Measurements from ENCODE around the gene MACROD1.

MACROD1 gene

GRCh38 chr11:63997104-63997700 lies 168.7 kb downstream of the MACROD1 start:
- in situ Hi-C loops (cut with HindIII; ENCODE audit: low sequenced_read_pairs): no loop called here
- no peak for TF ChIP-seq CTCF (IDR thresholded peaks at IDR 0.05; ENCODE audit: low read depth, low read length, missing control alignments)
- DNase-seq (ENCODE audit: low read depth): no peak
- H3K4me3 ChIP-seq (ENCODE audit: low read depth, low read length): no peak overlapping the region

DNA sequence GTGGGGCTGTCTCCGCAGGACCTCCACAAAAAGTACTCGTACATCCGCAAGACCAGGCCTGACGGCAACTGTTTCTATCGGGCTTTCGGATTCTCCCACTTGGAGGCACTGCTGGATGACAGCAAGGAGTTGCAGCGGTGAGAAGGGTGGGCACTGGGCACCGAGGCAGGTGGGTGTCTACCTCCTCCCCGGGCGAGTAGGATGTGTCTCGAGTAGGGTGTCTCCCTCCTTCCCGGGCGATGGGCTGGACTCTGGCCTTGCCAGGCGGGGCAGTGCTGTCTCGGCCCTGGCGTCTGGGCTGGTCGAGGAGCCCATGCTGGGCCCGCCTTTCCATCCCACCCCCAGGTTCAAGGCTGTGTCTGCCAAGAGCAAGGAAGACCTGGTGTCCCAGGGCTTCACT lies 169.4 kb downstream of the MACROD1 start:
- in situ Hi-C loops (cut with HindIII; ENCODE audit: low sequenced_read_pairs): no loop called here
- no peak overlapping the region for H3K4me3 ChIP-seq (ENCODE audit: low read depth, low read length)
- TF ChIP-seq CTCF (IDR thresholded peaks at IDR 0.05; ENCODE audit: low read depth, low read length, missing control alignments): no peak
- no peak for DNase-seq (ENCODE audit: low read depth)

DNA sequence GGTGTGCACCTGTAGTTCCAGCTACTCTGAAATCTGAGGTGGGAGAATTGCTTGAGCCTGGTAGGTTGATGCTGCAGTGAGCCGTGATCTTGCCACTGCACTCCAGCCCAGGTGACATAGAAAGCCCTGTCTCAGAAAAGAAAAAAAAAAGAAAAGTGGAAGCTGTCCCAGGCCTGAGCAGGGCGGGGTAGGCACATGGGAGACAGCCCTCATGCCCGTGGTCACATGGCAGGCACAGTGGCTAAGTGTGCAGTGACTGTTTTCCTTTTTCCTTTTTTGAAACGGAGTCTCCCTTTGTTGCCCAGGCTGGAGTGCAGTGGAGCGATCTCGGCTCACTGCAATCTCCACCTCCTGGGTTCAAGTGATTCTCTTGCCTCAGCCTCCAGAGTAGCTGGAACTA lies 171.9 kb downstream of the MACROD1 start:
- DNase-seq (ENCODE audit: low read depth): no peak
- TF ChIP-seq CTCF (IDR thresholded peaks at IDR 0.05; ENCODE audit: low read depth, low read length, missing control alignments): no peak
- no peak overlapping the region for H3K4me3 ChIP-seq (ENCODE audit: low read depth, low read length)
- in situ Hi-C loops (cut with HindIII; ENCODE audit: low sequenced_read_pairs): no loop called here

DNA sequence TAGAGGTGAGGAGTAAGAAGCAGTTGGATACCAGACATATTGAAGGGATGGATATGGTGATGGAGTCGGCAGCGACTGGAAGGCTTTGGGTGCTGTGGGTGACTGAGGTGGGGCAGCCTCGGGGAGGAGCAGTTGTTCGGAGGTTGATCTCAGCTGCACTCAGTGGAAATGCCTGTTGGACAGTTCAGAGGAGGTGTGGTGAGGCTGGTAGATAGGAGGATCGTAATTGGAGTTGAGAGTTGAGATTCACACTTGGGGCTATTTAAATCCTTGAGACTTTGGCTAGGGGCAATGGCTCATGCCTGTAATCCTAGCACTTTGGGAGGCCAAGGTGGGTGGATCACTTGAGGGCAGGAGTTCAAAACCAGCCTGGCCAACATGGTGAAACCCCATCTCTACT lies 172.8 kb downstream of the MACROD1 start:
- TF ChIP-seq CTCF (IDR thresholded peaks at IDR 0.05; ENCODE audit: low read depth, low read length, missing control alignments): no peak
- no peak for DNase-seq (ENCODE audit: low read depth)
- in situ Hi-C loops (cut with HindIII; ENCODE audit: low sequenced_read_pairs): no loop called here
- no peak overlapping the region for H3K4me3 ChIP-seq (ENCODE audit: low read depth, low read length)

DNA sequence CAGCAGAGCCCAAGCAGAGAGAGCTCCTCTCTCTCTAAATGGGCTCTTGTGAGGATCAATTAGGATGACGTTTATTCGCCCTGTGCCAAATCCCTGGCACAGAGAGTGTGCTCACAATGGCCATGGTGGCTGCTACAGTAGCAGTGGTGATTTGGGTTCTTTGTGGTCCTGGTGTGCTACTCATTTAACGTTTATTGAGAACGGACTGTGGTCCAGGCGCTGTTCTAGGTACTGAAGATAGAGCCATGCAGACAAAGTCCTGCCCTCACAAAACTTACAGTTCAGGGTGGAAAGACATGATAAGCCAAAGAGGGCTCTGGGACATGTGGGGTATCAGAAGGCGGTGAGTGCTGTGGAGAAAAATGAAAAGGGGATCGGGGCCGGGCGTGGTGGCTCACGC lies 174.4 kb downstream of the MACROD1 start:
- H3K4me3 ChIP-seq (ENCODE audit: low read depth, low read length): no peak overlapping the region
- in situ Hi-C loops (cut with HindIII; ENCODE audit: low sequenced_read_pairs): no loop called here
- TF ChIP-seq CTCF (IDR thresholded peaks at IDR 0.05; ENCODE audit: low read depth, low read length, missing control alignments): no peak
- no peak for DNase-seq (ENCODE audit: low read depth)

DNA sequence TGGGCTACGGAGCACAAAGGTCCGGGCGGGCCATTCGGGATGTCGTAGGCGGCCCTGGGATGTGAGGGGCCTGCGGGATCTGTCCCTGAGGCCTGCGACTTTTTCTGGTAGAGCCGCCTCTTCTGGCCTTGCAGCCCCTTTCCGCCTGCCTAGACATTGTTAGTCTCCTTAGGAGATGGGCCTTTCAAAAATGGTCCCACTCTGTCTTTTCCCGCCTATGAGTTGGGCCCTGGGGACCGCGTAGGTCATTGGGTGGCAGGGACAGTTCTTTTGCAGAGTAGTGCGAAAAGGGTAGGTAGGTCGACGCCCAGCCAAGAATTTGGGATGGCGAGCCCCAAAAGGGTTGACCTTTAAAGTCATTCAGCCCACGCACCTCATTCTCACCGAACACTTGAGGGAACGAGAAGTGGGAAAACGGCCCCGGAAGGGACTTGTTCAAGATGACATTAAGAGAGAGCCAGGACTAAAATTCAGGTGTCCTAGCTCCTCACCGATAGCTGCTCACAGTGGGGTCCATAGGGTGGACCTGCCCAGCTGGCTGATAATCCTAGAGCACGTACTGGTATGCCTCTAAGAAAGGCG lies 178.9 kb downstream of the MACROD1 start:
- no peak for TF ChIP-seq CTCF (IDR thresholded peaks at IDR 0.05; ENCODE audit: low read depth, low read length, missing control alignments)
- DNase-seq (ENCODE audit: low read depth): no peak
- in situ Hi-C loops (cut with HindIII; ENCODE audit: low sequenced_read_pairs): no loop called here
- H3K4me3 ChIP-seq (ENCODE audit: low read depth, low read length): peak overlapping the region; percentile 82
